ENCODE data around the gene EYS.

EYS gene

GRCh38 chr6:64409948-64410347, 1297.1 kb downstream of the EYS start:
- Histone ChIP-seq H3K4me2 (ENCODE audit: low read length) (no peak overlapping the region), H3K27ac (no peak overlapping the region), H2AFZ (no peak overlapping the region), H3K9ac (no peak overlapping the region), H3K4me1 (no peaks in the 10 kb centered on the region), H3K4me3 (ENCODE audit: low read depth, low read length) (no peak overlapping the region), H3K36me3 (ENCODE audit: control insufficient read depth, insufficient read depth, low read length) (no peaks in the 10 kb centered on the region), H3K27me3 (ENCODE audit: control insufficient read depth, insufficient read depth, low read length) (no peaks in the 10 kb centered on the region), H3K79me2 (no peaks in the 10 kb centered on the region), H3K9me3 (ENCODE audit: control insufficient read depth, low read length) (no peaks in the 10 kb centered on the region)
- TF ChIP-seq CTCF (IDR thresholded peaks at IDR 0.05), result no peak

- Histone ChIP-seq H2AFZ (no peak overlapping the region), H3K79me2 (no peaks in the 10 kb centered on the region), H3K4me2 (ENCODE audit: low read length) (no peak overlapping the region), H3K4me1 (no peaks in the 10 kb centered on the region), H3K4me3 (ENCODE audit: low read depth, low read length) (no peak overlapping the region), H3K9ac (no peak overlapping the region), H3K9me3 (ENCODE audit: control insufficient read depth, low read length) (no peaks in the 10 kb centered on the region), H3K36me3 (ENCODE audit: control insufficient read depth, insufficient read depth, low read length) (no peaks in the 10 kb centered on the region), H3K27me3 (ENCODE audit: control insufficient read depth, insufficient read depth, low read length) (no peaks in the 10 kb centered on the region), H3K27ac (no peak overlapping the region)
- no peak for TF ChIP-seq CTCF (IDR thresholded peaks at IDR 0.05)
Observed at GRCh38 chr6:64404396-64404795, 1302.6 kb downstream of the EYS start.

GRCh38 chr6:64383277-64383676, 1323.7 kb downstream of the EYS start:
- no peak overlapping the region for H2AFZ ChIP-seq

GRCh38 chr6:64376394-64376793, 1330.6 kb downstream of the EYS start:
- TF ChIP-seq CTCF (IDR thresholded peaks at IDR 0.05), result no peak
- no peak overlapping the region for H3K27ac ChIP-seq

More at GRCh38 chr6:64383277-64383676, 1323.7 kb downstream of the EYS start:
- Histone ChIP-seq H3K4me2 (ENCODE audit: low read length) (no peak overlapping the region), H3K27me3 (ENCODE audit: control insufficient read depth, insufficient read depth, low read length) (no peaks in the 10 kb centered on the region), H3K27ac (no peak overlapping the region), H3K9me3 (ENCODE audit: control insufficient read depth, low read length) (no peaks in the 10 kb centered on the region), H3K79me2 (no peaks in the 10 kb centered on the region), H3K9ac (no peak overlapping the region), H3K4me1 (no peaks in the 10 kb centered on the region), H3K36me3 (ENCODE audit: control insufficient read depth, insufficient read depth, low read length) (no peaks in the 10 kb centered on the region), H3K4me3 (ENCODE audit: low read depth, low read length) (no peak overlapping the region)
- no peak for TF ChIP-seq CTCF (IDR thresholded peaks at IDR 0.05)

GRCh38 chr6:64357430-64357829, 1349.6 kb downstream of the EYS start:
- TF ChIP-seq CTCF (IDR thresholded peaks at IDR 0.05), result no peak
- H3K27ac ChIP-seq, result no peak overlapping the region

More at GRCh38 chr6:64376394-64376793, 1330.6 kb downstream of the EYS start:
- H3K79me2 ChIP-seq, result no peaks in the 10 kb centered on the region
- no peaks in the 10 kb centered on the region for H3K36me3 ChIP-seq (ENCODE audit: control insufficient read depth, insufficient read depth, low read length)
- no peak overlapping the region for H3K4me2 ChIP-seq (ENCODE audit: low read length)
- no peaks in the 10 kb centered on the region for H3K27me3 ChIP-seq (ENCODE audit: control insufficient read depth, insufficient read depth, low read length)
- H3K4me1 ChIP-seq, result no peaks in the 10 kb centered on the region
- no peak overlapping the region for H2AFZ ChIP-seq
- no peak overlapping the region for H3K4me3 ChIP-seq (ENCODE audit: low read depth, low read length)
- H3K9ac ChIP-seq, result no peak overlapping the region
- H3K9me3 ChIP-seq (ENCODE audit: control insufficient read depth, low read length), result no peaks in the 10 kb centered on the region

More at GRCh38 chr6:64357430-64357829, 1349.6 kb downstream of the EYS start:
- Histone ChIP-seq H3K4me1 (no peaks in the 10 kb centered on the region), H2AFZ (no peak overlapping the region), H3K4me3 (ENCODE audit: low read depth, low read length) (no peak overlapping the region), H3K9me3 (ENCODE audit: control insufficient read depth, low read length) (no peaks in the 10 kb centered on the region), H3K79me2 (no peaks in the 10 kb centered on the region), H3K36me3 (ENCODE audit: control insufficient read depth, insufficient read depth, low read length) (no peaks in the 10 kb centered on the region), H3K27me3 (ENCODE audit: control insufficient read depth, insufficient read depth, low read length) (no peaks in the 10 kb centered on the region), H3K4me2 (ENCODE audit: low read length) (no peak overlapping the region), H3K9ac (no peak overlapping the region)

All from parathyroid adenoma (tissue), 2 donors.